Measurements from ENCODE around the gene SELENOV.

SELENOV gene

DNA sequence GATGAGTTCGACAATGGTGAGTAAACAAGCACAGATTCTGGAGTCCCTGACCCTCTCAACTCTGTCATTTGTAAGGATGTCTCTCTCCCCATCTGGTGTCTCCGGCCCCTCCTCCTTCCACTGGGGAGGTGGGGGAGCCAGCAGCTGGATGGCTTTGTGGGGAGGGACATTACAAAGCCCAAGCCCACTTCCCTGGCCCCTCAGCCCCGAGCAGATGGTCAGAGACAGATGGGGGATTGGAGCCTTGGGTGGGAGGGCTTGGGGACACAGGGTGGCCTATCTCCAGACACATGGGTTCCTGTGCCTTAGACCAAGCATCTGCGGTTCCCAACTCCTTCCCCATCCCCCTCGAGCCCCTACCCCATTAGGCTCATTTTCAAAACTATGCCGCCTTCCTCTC lies 31.8 kb upstream of the SELENOV start:
- no peak for DNase-seq
- TF ChIP-seq, protein P1, sequence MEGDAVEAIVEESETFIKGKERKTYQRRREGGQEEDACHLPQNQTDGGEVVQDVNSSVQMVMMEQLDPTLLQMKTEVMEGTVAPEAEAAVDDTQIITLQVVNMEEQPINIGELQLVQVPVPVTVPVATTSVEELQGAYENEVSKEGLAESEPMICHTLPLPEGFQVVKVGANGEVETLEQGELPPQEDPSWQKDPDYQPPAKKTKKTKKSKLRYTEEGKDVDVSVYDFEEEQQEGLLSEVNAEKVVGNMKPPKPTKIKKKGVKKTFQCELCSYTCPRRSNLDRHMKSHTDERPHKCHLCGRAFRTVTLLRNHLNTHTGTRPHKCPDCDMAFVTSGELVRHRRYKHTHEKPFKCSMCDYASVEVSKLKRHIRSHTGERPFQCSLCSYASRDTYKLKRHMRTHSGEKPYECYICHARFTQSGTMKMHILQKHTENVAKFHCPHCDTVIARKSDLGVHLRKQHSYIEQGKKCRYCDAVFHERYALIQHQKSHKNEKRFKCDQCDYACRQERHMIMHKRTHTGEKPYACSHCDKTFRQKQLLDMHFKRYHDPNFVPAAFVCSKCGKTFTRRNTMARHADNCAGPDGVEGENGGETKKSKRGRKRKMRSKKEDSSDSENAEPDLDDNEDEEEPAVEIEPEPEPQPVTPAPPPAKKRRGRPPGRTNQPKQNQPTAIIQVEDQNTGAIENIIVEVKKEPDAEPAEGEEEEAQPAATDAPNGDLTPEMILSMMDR (IDR thresholded peaks at IDR 0.05; ENCODE audit: low read depth, low read length): no peak
- Histone ChIP-seq H3K4me3 (ENCODE audit: low read depth, low read length) (no peak overlapping the region), H3K9me3 (no peaks in the 10 kb centered on the region), H3K36me3 (peaks cover 39% of the 10 kb centered on the region), H3K4me1 (peaks cover 4% of the 10 kb centered on the region; the same call in 1 of the 2 replicates), H3K27me3 (no peaks in the 10 kb centered on the region)

DNA sequence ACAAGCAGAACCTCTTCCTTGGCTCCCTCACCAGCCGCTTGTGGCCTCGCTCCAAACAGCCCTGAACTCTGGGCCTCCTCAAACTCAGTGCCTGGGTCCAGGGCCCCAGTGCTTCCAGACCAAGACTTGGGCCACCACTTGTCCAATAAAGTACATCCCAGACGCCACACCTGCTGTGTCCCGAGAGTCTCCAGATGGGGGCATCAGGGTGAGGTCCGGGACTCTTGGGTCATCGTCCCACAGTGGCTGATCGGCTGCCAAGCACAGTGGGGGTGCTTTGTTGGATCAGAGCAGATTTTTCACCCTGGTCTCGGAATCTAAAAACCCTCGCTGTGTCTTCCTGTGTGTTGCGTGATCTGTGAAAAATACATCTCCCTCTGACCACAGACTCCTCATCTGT lies 25.2 kb upstream of the SELENOV start:
- peaks cover 61% of the 10 kb centered on the region for H3K36me3 ChIP-seq
- TF ChIP-seq, protein P1 (IDR thresholded peaks at IDR 0.05; ENCODE audit: low read depth, low read length): no peak

DNA sequence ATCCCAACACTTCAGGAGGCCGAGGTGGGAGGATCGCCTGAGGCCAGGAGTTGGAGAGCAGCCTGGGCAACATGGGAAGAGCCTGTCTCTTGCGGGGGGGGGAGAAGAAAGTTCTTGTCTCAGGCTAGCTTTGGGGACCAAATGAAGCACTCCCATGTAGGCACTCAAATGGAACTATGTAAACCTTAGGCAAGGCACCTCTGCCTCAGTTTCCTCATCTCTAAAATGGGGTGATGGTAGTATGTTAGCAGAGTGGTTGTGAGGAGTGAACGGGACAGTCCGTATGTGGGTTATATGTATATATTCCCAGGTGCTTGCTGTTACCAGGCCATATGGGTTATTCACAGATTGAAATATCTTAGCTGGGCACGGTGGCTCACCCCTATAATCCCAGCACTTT lies 22.7 kb upstream of the SELENOV start:
- no peak for DNase-seq
- Histone ChIP-seq H3K27me3 (no peaks in the 10 kb centered on the region), H3K4me1 (0 out of 2 replicates have a peak, but pooled peaks cover under 1% of the 10 kb centered on the region), H3K36me3 (peaks cover 43% of the 10 kb centered on the region), H3K9me3 (no peaks in the 10 kb centered on the region), H3K4me3 (ENCODE audit: low read depth, low read length) (no peak overlapping the region)
- TF ChIP-seq, protein P1 (IDR thresholded peaks at IDR 0.05; ENCODE audit: low read depth, low read length): no peak

More for the DNA sequence above, 25.2 kb upstream of the SELENOV start:
- DNase-seq: no peak
- Histone ChIP-seq H3K27me3 (no peaks in the 10 kb centered on the region), H3K9me3 (no peaks in the 10 kb centered on the region), H3K4me1 (no peaks in the 10 kb centered on the region), H3K4me3 (ENCODE audit: low read depth, low read length) (no peak overlapping the region)

DNA sequence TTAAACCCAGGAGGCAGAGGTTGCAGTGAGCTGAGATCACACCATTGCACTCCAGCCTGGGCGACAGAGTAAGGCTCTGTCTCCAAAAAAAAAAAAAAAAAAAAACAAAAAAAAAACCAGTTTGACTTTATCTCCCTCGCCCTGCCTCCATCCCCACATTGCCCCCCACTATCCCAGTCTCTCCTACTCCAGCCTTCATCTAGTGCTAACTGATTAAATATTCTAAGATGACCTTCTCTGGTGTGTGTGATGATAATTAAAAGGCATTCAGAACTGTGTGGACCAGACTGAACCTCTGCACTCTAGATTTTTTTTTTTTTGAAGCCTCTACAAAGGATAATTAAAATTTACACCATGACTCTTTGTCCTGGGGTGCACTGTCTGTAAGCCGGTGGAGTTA lies 22.2 kb upstream of the SELENOV start:
- no peak overlapping the region for H3K4me3 ChIP-seq (ENCODE audit: low read depth, low read length)
- H3K9me3 ChIP-seq: no peaks in the 10 kb centered on the region
- no peak for DNase-seq
- 0 out of 2 replicates have a peak, but pooled peaks cover 5% of the 10 kb centered on the region for H3K4me1 ChIP-seq
- H3K36me3 ChIP-seq: peaks cover 37% of the 10 kb centered on the region
- no peaks in the 10 kb centered on the region for H3K27me3 ChIP-seq
- TF ChIP-seq, protein P1 (IDR thresholded peaks at IDR 0.05; ENCODE audit: low read depth, low read length): no peak

DNA sequence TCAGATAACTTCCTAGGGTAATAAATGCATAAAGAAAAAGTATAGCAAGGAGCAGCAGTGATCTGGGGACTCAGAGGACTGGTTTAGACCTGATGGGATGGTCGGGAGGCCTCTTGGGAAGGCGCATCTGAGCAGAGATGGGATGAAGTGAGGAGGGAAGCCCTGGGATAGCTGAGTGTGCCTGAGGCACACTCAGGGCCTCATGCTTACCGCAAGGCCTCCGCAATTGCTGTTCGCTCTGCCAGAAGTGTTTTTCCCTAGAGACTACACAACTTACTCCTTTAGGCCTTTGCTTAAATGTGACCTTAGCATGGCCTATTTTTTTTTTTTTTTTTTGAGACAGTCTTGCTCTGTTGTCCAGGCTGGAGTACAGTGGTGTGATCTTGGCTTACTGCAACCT lies 20.3 kb upstream of the SELENOV start:
- Histone ChIP-seq H3K9me3 (no peaks in the 10 kb centered on the region), H3K27me3 (no peaks in the 10 kb centered on the region), H3K36me3 (peaks cover 19% of the 10 kb centered on the region), H3K4me1 (0 out of 2 replicates have a peak, but pooled peaks cover 5% of the 10 kb centered on the region), H3K4me3 (ENCODE audit: low read depth, low read length) (no peak overlapping the region)
- TF ChIP-seq, protein P1 (IDR thresholded peaks at IDR 0.05; ENCODE audit: low read depth, low read length): no peak
- DNase-seq: no peak

DNA sequence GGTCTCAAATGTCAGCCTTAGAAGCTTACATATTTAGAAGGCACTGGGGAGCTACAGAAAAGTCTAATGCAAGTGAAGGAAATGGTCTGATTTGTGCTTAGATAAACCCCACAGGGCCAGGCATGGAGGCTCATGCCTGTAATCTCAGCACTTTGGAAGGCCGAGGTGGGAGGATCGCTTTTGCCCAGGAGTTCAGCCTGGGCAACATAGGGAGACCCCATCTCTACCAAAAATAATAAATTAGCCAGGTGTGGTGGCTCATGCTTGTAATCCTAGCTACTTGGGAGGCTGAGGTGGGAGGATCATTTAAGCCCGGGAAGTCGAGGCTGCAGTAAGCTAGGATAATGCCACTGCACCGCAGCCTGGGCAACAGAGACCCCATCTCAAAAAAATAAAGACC lies 18.9 kb upstream of the SELENOV start:
- no peak for DNase-seq
- peaks cover 9% of the 10 kb centered on the region for H3K36me3 ChIP-seq
- H3K27me3 ChIP-seq: no peaks in the 10 kb centered on the region
- H3K4me1 ChIP-seq: 0 out of 2 replicates have a peak, but pooled peaks cover 5% of the 10 kb centered on the region
- no peaks in the 10 kb centered on the region for H3K9me3 ChIP-seq
- no peak overlapping the region for H3K4me3 ChIP-seq (ENCODE audit: low read depth, low read length)
- TF ChIP-seq, protein P1 (IDR thresholded peaks at IDR 0.05; ENCODE audit: low read depth, low read length): no peak

Data from BE2C (cell line).